ENCODE data around the gene RAMACL. TPM values are rescaled to one million over a fixed set of nuclear protein-coding genes. Genes with fewer than 3 reads are reported as not detected.

Gene RAMACL
- total RNA-seq, 1 experiment from 2014 or later = 2.2 TPM

DNA sequence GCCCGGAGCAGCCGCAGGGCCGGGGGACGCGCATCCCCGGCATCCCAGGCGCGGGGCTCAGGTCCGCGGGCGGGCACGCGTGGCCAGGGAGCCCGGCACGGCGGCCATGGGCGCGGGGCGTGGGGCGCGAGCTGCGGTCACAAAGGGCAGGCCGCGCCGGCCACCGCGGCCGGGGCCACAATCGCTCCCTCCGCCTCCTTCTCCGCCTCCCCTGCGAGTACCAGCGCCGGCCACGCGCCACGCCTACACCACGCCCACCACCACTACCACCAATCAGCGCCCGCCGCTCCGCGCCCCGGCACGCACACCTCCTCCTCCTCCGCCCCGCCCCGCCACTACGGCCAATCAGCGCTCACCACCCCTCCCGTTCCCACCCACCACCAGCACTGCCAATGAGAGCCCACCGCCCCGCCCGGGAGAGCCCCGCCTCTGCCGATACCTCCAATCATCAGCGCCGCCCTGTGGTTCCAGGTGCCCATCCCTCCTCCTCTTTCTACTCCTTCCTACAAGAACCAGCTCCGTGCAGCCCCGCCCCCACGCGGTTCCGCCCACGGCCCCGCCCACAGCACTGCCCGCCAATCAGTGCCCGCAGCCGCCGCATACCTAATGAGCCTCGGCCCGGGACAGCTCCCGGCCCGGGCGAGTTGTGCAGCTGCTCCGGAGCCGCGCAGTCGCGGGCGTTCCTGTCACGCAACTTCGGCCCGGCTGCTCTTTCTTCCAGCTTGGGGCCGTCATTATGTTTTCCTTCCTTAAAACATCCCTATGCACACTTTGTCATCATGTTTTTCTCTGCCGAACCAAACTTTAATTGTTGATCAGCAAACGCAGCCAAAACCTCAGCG is 40.8 kb upstream of the RAMACL start, which contains the start of gene RPS6KA2:
Gene RPS6KA2 (minus strand): TSS at position 219 of the 842 bp plus-strand sequence. CDS start 232 bp downstream, outside the sequence.
- BruUV-seq (replicated peaks) = no TSS peak
- Mint-ChIP-seq H3K27ac (ENCODE audit: unreplicated experiment) (peak within 1 kb of the TSS; percentile 82), H3K4me1 (ENCODE audit: low read depth, unreplicated experiment) (peaks cover 39% of the 10 kb centered on the region), H3K27me3 (ENCODE audit: unreplicated experiment) (peaks cover 17% of the 10 kb centered on the region), H3K36me3 (ENCODE audit: insufficient read depth, unreplicated experiment) (peaks cover 35% of the 10 kb centered on the region), H3K4me3 (ENCODE audit: low read depth, unreplicated experiment) (peak within 1 kb of the TSS; percentile 94), H3K9me3 (ENCODE audit: low read depth, unreplicated experiment) (no peaks in the 10 kb centered on the region)
- DNase-seq = peak; percentile 99
- CTCF ChIA-PET = interaction anchor here (0.6 to 1.7 kb wide), 9 partner anchors 12 to 1421 kb away, joined by 3 to 11 read pairs (median 4); no protein-coding TSS in a partner anchor
- intact Hi-C loops (cut with micrococcal nuclease; ENCODE audit: unreplicated experiment) = loop anchor here (2.0 to 10.0 kb wide), 3 partner anchors 70 to 352 kb away; no protein-coding TSS in a partner anchor
- TF ChIP-seq, protein P1, sequence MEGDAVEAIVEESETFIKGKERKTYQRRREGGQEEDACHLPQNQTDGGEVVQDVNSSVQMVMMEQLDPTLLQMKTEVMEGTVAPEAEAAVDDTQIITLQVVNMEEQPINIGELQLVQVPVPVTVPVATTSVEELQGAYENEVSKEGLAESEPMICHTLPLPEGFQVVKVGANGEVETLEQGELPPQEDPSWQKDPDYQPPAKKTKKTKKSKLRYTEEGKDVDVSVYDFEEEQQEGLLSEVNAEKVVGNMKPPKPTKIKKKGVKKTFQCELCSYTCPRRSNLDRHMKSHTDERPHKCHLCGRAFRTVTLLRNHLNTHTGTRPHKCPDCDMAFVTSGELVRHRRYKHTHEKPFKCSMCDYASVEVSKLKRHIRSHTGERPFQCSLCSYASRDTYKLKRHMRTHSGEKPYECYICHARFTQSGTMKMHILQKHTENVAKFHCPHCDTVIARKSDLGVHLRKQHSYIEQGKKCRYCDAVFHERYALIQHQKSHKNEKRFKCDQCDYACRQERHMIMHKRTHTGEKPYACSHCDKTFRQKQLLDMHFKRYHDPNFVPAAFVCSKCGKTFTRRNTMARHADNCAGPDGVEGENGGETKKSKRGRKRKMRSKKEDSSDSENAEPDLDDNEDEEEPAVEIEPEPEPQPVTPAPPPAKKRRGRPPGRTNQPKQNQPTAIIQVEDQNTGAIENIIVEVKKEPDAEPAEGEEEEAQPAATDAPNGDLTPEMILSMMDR (IDR thresholded peaks at IDR 0.05; ENCODE audit: unreplicated experiment) = no peak

DNA sequence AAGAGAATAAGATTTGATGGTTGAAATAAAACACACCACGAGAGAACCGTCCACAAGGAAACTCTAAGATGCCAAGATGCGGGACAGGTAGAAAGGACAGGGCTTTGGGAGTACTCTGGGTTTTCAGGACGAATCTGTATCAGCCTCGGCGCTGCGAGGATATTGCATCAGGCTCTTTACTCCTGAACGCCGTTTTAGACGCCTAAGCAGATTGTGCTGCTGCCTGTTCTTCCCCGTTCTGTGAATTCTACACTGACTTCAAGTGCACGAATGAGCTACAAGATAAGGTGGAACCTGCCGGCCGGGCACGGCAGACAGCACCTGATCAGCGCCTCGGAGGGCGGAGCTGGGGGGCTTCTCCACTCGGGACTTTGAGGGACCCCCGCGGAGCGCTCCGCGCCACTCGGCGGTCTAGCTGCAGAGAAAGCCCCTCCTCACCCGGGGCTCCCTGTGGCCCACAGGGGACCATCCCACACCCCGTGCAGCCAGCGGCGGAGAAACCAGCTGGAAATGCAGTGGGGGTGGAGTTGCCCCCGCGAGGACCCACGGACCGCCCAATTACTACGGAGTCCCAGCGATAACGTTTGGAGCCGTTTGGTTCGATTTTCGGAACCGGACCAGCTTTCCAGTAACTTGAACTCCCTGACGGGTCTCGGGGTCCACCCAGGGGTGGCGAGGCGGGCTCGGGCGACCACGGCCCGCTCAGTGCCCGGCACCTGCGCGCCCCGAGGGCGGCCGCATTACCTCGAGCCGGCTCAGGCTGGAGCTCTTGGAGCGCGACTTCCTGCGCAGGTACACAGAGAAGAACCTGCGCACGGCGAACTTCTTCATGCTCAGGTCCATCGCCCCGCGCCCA is 39.9 kb upstream of the RAMACL start:
- TF ChIP-seq, protein P1 (IDR thresholded peaks at IDR 0.05; ENCODE audit: unreplicated experiment) = no peak
- peaks cover 17% of the 10 kb centered on the region for H3K27me3 Mint-ChIP-seq (ENCODE audit: unreplicated experiment)
- intact Hi-C loops (cut with micrococcal nuclease; ENCODE audit: unreplicated experiment) = loop anchor here (2.0 to 10.0 kb wide), 3 partner anchors 70 to 352 kb away; no protein-coding TSS in a partner anchor
- CTCF ChIA-PET = interaction anchor here (0.6 to 1.7 kb wide), 3 partner anchors 12 to 84 kb away, joined by 3 to 7 read pairs (median 4); no protein-coding TSS in a partner anchor
- DNase-seq = peak; percentile 27
- no peaks in the 10 kb centered on the region for H3K9me3 Mint-ChIP-seq (ENCODE audit: low read depth, unreplicated experiment)
- BruUV-seq (replicated peaks) = no TSS peak
- peak overlapping the region; percentile 82 for H3K27ac Mint-ChIP-seq (ENCODE audit: unreplicated experiment)
- peaks cover 48% of the 10 kb centered on the region for H3K4me1 Mint-ChIP-seq (ENCODE audit: low read depth, unreplicated experiment)
- peak overlapping the region; percentile 94 for H3K4me3 Mint-ChIP-seq (ENCODE audit: low read depth, unreplicated experiment)
- peaks cover 35% of the 10 kb centered on the region for H3K36me3 Mint-ChIP-seq (ENCODE audit: insufficient read depth, unreplicated experiment)

DNA sequence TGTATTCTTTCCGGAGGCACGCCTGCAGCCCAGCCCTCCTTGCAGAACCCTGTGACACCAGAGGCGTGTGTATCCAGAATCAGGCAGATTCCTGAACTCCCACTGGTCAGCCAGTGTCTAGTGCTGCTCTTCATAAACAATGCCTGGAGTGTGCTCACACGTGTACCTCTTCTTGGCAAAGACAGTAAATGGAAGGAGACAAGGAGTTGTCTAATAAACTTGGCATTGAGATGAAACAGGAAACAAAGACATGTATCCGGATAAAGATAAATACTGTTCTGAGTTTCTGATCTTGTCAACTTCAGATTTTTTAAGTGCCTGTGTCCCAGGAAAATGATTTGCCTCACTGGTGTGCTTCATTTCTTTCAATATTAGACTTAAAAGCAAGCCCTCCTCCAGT is 38.9 kb upstream of the RAMACL start:
- Mint-ChIP-seq H3K9me3 (ENCODE audit: low read depth, unreplicated experiment) (no peaks in the 10 kb centered on the region), H3K4me3 (ENCODE audit: low read depth, unreplicated experiment) (peak overlapping the region; percentile 94), H3K4me1 (ENCODE audit: low read depth, unreplicated experiment) (peaks cover 58% of the 10 kb centered on the region), H3K27ac (ENCODE audit: unreplicated experiment) (peak overlapping the region; percentile 82), H3K27me3 (ENCODE audit: unreplicated experiment) (peaks cover 16% of the 10 kb centered on the region), H3K36me3 (ENCODE audit: insufficient read depth, unreplicated experiment) (peaks cover 35% of the 10 kb centered on the region)
- CTCF ChIA-PET = no interaction called here
- intact Hi-C loops (cut with micrococcal nuclease; ENCODE audit: unreplicated experiment) = loop anchor here (1.0 to 10.0 kb wide), 3 partner anchors 83 to 351 kb away; no protein-coding TSS in a partner anchor
- BruUV-seq (replicated peaks) = no TSS peak
- TF ChIP-seq, protein P1 (IDR thresholded peaks at IDR 0.05; ENCODE audit: unreplicated experiment) = no peak
- no peak for DNase-seq

DNA sequence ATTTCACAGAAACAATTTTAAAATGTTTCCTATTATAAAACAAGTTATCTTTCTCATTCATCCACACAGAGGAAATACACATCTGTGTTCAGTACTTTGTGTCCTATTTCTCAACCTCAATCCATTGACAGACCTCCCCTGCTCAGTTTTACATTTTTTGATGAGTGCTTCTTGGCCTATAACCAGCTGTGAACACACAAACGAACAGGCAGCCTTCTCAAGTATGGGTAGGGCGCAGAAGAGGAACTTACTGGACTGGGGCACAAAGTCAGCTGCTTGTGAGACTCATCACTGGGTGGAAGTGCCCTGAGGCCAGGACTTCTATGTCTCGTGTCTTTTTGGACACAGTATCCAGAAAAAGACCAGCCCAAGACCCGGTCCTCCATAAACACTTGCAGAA is 37.8 kb upstream of the RAMACL start:
- Mint-ChIP-seq H3K27ac (ENCODE audit: unreplicated experiment) (no peak overlapping the region), H3K4me1 (ENCODE audit: low read depth, unreplicated experiment) (peaks cover 67% of the 10 kb centered on the region), H3K27me3 (ENCODE audit: unreplicated experiment) (peaks cover 5% of the 10 kb centered on the region), H3K36me3 (ENCODE audit: insufficient read depth, unreplicated experiment) (peaks cover 35% of the 10 kb centered on the region), H3K4me3 (ENCODE audit: low read depth, unreplicated experiment) (no peak overlapping the region), H3K9me3 (ENCODE audit: low read depth, unreplicated experiment) (no peaks in the 10 kb centered on the region)
- CTCF ChIA-PET = no interaction called here
- intact Hi-C loops (cut with micrococcal nuclease; ENCODE audit: unreplicated experiment) = loop anchor here (10.0 kb wide), 1 partner anchor 349 kb away; no protein-coding TSS in a partner anchor
- TF ChIP-seq, protein P1 (IDR thresholded peaks at IDR 0.05; ENCODE audit: unreplicated experiment) = no peak
- BruUV-seq (replicated peaks) = no TSS peak
- DNase-seq = no peak

All from Calu3 (cell line).